Aorta (tissue), 5 donors: ENCODE measurements around the gene ARPC5. TPM values are rescaled to one million over a fixed set of nuclear protein-coding genes. Genes with fewer than 3 reads are reported as not detected.

ENCODE experiments used
- ATAC-seq: fragments of 200-7000 bp; cut with Tn5 transposase; one replicate; pipeline ENCODE4 v1.9.1; 2022; ENCODE audit warnings: moderate library complexity; ENCODE audit not compliant: low FRiP score
- DNase-seq, 2 donors: peaks; one replicate each; pipeline ENCODE4 v3.0.0-alpha.2; 2020
- H3K27ac ChIP-seq, 2 donors: one replicate each; pipeline ENCODE4 v1.5.1; 2013; ENCODE audit warnings: low read length in 2 of 2, mild to moderate bottlenecking in 2 of 2, moderate library complexity in 2 of 2, control low read depth in 1 of 2, inconsistent platforms in 1 of 2, low read depth in 1 of 2
- H3K27me3 ChIP-seq, 2 donors: one replicate each; pipeline ENCODE4 v1.6.1; 2013; ENCODE audit warnings: control low read depth in 1 of 2, low read length in 1 of 2, mild to moderate bottlenecking in 1 of 2, moderate library complexity in 1 of 2; ENCODE audit not compliant: insufficient read depth in 2 of 2, control insufficient read depth in 1 of 2
- H3K36me3 ChIP-seq, 2 donors: one replicate each; pipeline ENCODE4 v1.6.1; 2013; ENCODE audit warnings: control low read depth in 1 of 2, low read length in 1 of 2, mild to moderate bottlenecking in 1 of 2; ENCODE audit not compliant: insufficient read depth in 2 of 2, control insufficient read depth in 1 of 2
- H3K4me1 ChIP-seq, 2 donors: one replicate each; pipeline ENCODE4 v1.6.1; 2013; ENCODE audit warnings: low read length in 2 of 2, control low read depth in 1 of 2, mild to moderate bottlenecking in 1 of 2, moderate library complexity in 1 of 2; ENCODE audit not compliant: insufficient read depth in 2 of 2, control insufficient read depth in 1 of 2
- H3K4me3 ChIP-seq, 2 donors: one replicate each; pipeline ENCODE4 v1.5.1; 2013; ENCODE audit warnings: low read length in 2 of 2, control low read depth in 1 of 2, mild to moderate bottlenecking in 1 of 2
- H3K9me3 ChIP-seq: one replicate; pipeline ENCODE4 v1.6.1; 2013; ENCODE audit warnings: mild to moderate bottlenecking, low read length; ENCODE audit not compliant: control insufficient read depth
- WGBS, 2 donors: extraction: QIAGEN DNeasy Blood & Tissue Kit; methylation state at CpG; one replicate each; pipeline ENCODE4 v1.1.7; 2013; 5-methylcytosine and 5-hydroxymethylcytosine counted together
- intact Hi-C, 2 donors: fragments of 100-400 bp; cut with DNase I; formaldehyde crosslinking; loops; one replicate each; pipeline versions ENCODE4 v1.14.2 to v1.15.0; 2022
- polyA plus RNA-seq, 2 donors: library from polyadenylated mRNA; stranded (reverse); fragments of 200-250 nt; gene quantifications; one replicate each; pipeline ENCODE4 v1.2.3, GENCODE V29; 2013
- total RNA-seq, 2 donors: library from RNA; stranded (reverse); fragmentation: NEBNext Ultra II Directional; extraction: Animal tissue kit (Norgen Biotek cat#: 25700); gene quantifications; one replicate each; pipeline ENCODE4 v1.2.1, GENCODE V29; 2021
- donor health status: healthy with polysubstance abuse.
- donor health status: Bipolar disorder and iron deficiency.
- donor health status: DM: no; HTN: no; CAD: no.
- donor health status: DM: no; HTN: no; CAD: no.
- donor health status: DM: yes; HTN: yes; CAD: no.

Gene ARPC5
- total and polyA plus RNA-seq, 4 donors, result 90.6 to 162 (median 123) TPM

GRCh38 chr1:183674339-183674738 lies 38.8 kb upstream of the ARPC5 start:
- no peaks in the 10 kb centered on the region for H3K4me1 ChIP-seq

DNA sequence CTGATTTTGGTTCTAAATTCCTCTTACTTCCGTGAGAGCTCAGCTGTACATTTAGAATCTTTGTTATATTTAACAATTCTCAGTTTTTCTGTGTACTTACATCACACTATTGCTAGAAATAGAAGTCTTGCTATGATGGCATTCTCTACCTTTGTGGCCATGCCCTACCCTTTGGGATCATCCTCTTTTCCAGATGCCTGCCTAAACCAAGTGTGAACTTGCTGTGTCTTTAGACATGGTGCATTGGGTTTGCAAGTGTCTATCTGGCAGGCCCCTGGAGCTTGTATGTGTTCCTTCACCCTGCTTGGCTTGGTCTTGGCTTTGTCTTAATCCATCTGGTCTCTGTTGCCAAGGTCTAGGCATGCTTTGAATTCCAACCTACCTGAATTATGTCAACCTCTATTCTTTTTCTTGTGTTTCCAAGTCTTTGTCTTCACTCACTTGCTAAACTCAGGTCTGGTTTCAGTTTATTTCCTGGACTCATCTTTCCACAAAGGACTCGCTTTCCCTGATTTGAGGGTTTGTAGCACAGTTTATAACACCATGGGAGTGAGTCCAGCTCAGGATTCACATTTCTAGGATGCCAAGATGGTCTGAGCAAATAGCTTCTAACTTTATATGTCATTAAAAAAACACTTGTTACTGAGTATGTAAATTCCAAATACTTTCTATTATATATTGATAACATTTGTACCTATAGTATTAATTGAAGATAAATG lies 38.2 kb upstream of the ARPC5 start:
- H3K9me3 ChIP-seq, result no peaks in the 10 kb centered on the region
- no peaks in the 10 kb centered on the region for H3K4me1 ChIP-seq
- DNase-seq (no peak), ATAC-seq (no peak)
- intact Hi-C loops, result no loop called here
- H3K36me3 ChIP-seq, result no peaks in the 10 kb centered on the region
- H3K4me3 ChIP-seq, result no peak overlapping the region
- H3K27me3 ChIP-seq, result no peaks in the 10 kb centered on the region
- no peak overlapping the region for H3K27ac ChIP-seq
- WGBS, 2 donors, result 96 to 97% methylated on average over 2 of the region's 2 CpGs

More at GRCh38 chr1:183674339-183674738, 38.8 kb upstream of the ARPC5 start:
- no peak for DNase-seq
- H3K36me3 ChIP-seq, result no peaks in the 10 kb centered on the region
- WGBS, 2 donors, result 93 to 100% methylated on average over 1 of the region's 1 CpG
- peak; percentile 54 for ATAC-seq
- H3K4me3 ChIP-seq, result no peak overlapping the region
- H3K9me3 ChIP-seq, result no peaks in the 10 kb centered on the region
- intact Hi-C loops, result no loop called here
- no peak overlapping the region for H3K27ac ChIP-seq
- H3K27me3 ChIP-seq, result no peaks in the 10 kb centered on the region

DNA sequence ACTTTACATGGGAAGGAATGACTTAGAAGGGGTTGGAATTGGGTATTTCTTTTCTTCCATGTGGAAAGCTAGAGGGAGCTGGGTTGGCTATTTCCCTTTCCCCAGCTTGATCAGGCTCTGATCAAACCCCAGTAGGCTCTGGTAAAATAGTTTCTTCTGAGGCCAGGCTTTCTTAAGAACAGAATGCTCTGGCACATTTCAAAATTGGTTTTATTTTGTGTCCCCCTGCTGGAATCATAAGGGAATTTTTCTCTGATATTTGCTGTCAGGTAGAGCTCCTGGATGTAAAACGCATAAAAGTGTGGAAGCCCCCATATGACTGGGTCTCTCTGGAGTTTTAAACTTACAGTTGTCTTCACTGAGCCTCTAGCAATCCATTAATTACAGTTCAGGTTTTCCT lies 34.6 kb upstream of the ARPC5 start:
- Histone ChIP-seq H3K4me3 (no peak overlapping the region), H3K9me3 (no peaks in the 10 kb centered on the region), H3K36me3 (no peaks in the 10 kb centered on the region), H3K27me3 (no peaks in the 10 kb centered on the region), H3K4me1 (no peaks in the 10 kb centered on the region), H3K27ac (no peak overlapping the region)
- DNase-seq, result no peak
- WGBS, 2 donors, result 97 to 100% methylated on average over 1 of the region's 1 CpG
- no peak for ATAC-seq
- intact Hi-C loops, result no loop called here

DNA sequence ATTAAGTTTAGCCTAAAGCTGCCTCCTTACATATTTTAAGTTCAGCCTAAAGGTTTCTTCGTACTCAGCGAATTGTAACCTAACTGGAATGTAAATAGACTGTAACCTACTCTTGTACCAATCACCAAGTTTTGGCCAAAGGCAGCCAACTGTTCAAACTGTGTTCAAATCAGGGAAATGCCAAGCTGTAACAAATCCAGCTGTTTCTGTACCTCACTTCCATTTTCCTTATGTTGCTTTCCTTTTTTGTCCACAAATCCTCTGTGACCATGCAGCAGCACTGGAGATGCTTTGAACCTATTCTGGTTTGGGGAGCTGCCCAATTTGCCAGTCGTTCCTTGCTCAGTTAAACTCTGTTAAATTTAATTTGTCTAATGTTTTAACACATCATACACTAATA lies 20.8 kb upstream of the ARPC5 start:
- H3K4me1 ChIP-seq, result no peaks in the 10 kb centered on the region
- no peaks in the 10 kb centered on the region for H3K27me3 ChIP-seq
- 86 to 90% methylated on average over 3 of the region's 3 CpGs for WGBS, 2 donors
- no peak overlapping the region for H3K27ac ChIP-seq
- H3K9me3 ChIP-seq, result no peaks in the 10 kb centered on the region
- no peak overlapping the region for H3K4me3 ChIP-seq
- intact Hi-C loops, result no loop called here
- no peaks in the 10 kb centered on the region for H3K36me3 ChIP-seq
- no peak for DNase-seq
- ATAC-seq, result no peak

- intact Hi-C loops, result loop anchor here (1.0 to 2.0 kb wide), 2 partner anchors 261 kb away; no protein-coding TSS in a partner anchor
- H3K9me3 ChIP-seq, result no peaks in the 10 kb centered on the region
- H3K36me3 ChIP-seq, result no peaks in the 10 kb centered on the region
- no peaks in the 10 kb centered on the region for H3K27me3 ChIP-seq
- ATAC-seq (peak; percentile 94), DNase-seq (peak; percentile 83 to 91)
- H3K4me1 ChIP-seq, result no peaks in the 10 kb centered on the region
- no peak overlapping the region for H3K4me3 ChIP-seq
- H3K27ac ChIP-seq, result no peak overlapping the region
- WGBS, 2 donors, result 6 to 8% methylated on average over 4 of the region's 4 CpGs
Observed at GRCh38 chr1:183655562-183656075, 20.0 kb upstream of the ARPC5 start.

DNA sequence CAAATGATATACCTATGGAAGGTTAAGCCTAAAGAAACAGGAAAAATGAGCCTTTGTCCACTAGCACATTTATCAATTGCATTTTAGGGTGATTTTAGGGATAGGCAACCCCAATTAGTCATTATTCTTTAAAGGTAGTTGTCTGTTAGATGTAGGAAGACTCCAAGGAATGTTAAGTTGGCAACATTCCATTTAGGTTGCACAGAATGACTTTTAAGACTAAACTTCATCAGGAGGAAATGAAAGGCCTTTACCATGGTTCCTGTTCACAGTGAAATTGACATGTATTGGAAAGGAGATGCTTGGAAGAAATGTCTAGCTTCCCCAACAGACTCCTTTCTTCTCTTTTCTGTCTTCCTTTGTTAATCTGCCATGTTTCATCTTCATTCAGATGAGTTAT lies 19.1 kb upstream of the ARPC5 start:
- Histone ChIP-seq H3K36me3 (no peaks in the 10 kb centered on the region), H3K27ac (no peak overlapping the region), H3K4me3 (no peak overlapping the region), H3K27me3 (no peaks in the 10 kb centered on the region), H3K4me1 (no peaks in the 10 kb centered on the region), H3K9me3 (no peaks in the 10 kb centered on the region)
- intact Hi-C loops, result loop anchor here (1.0 to 2.0 kb wide), 2 partner anchors 262 kb away; no protein-coding TSS in a partner anchor
- ATAC-seq (no peak), DNase-seq (no peak)

DNA sequence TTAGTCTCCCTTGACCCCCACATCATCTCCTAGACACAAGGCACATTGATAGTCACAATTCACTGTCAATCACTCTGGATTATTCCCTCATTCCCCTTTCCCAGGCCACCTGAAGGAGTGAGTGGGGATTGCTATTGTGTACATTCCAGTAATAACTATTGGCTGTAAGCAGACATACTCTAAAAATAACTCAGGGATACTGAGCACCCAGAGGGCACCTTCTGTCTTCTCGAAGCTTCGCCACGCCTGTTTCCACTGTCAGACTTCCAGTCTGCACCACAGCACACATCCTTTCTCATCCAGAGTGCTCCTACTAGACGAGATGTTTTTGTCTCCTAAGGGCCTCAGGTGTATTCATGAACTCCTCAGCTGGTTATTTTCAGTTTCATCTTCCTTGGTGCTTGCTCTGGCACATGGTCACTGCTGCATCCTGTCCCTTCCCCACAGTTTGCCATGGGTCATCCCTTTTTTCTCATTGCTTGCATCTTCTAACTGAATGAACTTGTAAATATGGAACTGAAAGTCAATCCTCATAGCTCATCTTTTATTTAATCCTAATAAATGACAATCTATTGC lies 18.4 kb upstream of the ARPC5 start:
- H3K27me3 ChIP-seq, result no peaks in the 10 kb centered on the region
- 92% methylated on average over 4 of the region's 4 CpGs for WGBS, 2 donors
- no peaks in the 10 kb centered on the region for H3K9me3 ChIP-seq
- intact Hi-C loops, result loop anchor here in 1 of 2 donors (2.0 kb wide), 1 partner anchor 263 kb away; no protein-coding TSS in a partner anchor
- no peak for ATAC-seq
- no peaks in the 10 kb centered on the region for H3K36me3 ChIP-seq
- no peaks in the 10 kb centered on the region for H3K4me1 ChIP-seq
- DNase-seq, result no peak
- no peak overlapping the region for H3K4me3 ChIP-seq
- H3K27ac ChIP-seq, result no peak overlapping the region

DNA sequence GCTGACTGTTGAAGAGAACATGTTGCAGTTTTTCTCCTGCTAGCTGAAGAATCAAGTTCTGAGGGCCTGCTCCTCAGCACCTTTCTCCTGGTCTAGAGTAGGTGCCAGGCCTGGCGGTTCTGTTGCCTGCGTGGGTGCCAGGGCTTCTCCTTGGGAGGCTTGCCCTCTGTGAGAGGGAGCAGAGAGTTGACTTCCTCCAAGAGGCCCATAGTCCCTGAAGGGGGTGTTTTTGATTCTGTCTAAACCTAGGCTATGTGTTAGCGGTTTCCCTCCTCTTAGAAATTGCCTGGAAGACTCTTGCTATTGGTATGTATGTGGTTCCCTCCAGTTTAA lies 17.8 kb upstream of the ARPC5 start:
- Histone ChIP-seq H3K27ac (no peak overlapping the region), H3K36me3 (no peaks in the 10 kb centered on the region), H3K4me1 (no peaks in the 10 kb centered on the region), H3K27me3 (no peaks in the 10 kb centered on the region), H3K4me3 (no peak overlapping the region), H3K9me3 (no peaks in the 10 kb centered on the region)
- WGBS, 2 donors, result 87 to 94% methylated on average over 3 of the region's 3 CpGs
- intact Hi-C loops, result no loop called here
- DNase-seq (no peak), ATAC-seq (no peak)
